ENCODE results near the gene EXOC3L4.

- TF ChIP-seq JUNB (IDR thresholded peaks at IDR 0.05) (no peak), RCOR1 (IDR thresholded peaks at IDR 0.05; ENCODE audit: low read depth, low read length) (no peak)
These were observed 11.1 kb downstream of the EXOC3L4 start for GRCh38 chr14:103105580-103106150.
